ENCODE data around the gene VSIG10L2. TPM values are rescaled to one million over a fixed set of nuclear protein-coding genes. Genes with fewer than 3 reads are reported as not detected.

The VSIG10L2 gene
- total RNA-seq, 1 experiment from 2014 or later = not detected

DNA sequence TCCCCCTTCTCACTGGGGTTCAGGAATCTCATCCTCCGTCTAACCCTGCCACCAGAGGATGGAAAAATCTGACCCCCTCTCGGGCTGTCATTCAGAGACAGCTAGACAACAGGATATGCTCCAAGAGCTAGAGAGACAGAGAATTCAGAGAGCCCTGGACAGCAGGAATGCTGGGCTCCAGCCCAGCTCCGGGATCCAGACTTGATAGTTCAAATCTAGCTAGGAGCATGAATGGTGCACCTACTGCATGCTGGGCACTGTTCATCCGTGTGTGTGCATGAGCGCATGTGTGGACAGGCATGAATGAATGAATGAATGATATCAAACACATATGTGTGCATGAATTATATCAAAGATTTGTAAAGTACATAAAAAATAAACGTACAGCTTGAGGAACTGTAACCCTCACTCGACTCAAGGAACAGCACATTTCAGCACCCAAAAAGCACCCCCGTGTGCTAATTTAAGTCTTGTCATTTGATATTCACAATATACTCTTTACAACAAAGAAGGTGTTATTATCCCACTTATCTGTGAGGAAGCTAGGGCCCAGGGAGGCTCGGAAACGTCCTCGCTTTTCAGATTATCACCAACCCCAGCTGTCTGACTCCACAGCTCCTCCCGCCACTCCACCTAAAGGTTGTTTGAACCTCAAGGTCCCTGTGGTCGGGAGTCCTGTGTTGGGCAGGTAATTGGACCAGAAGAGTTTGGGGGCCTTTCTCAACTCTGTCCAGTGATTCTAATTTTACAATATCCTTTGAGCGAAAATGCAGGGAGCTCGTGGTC is 640 bp upstream of the VSIG10L2 start:
- no peak for DNase-seq
- no peak overlapping the region for H3K18ac ChIP-seq (ENCODE audit: insufficient read length, low read depth, low read length)
- no peak overlapping the region for H3K23ac ChIP-seq (ENCODE audit: insufficient read length, low read depth, low read length)
- H3K4ac ChIP-seq (ENCODE audit: low read depth, low read length) = no peak overlapping the region
- Mint-ChIP-seq H3K27me3 (ENCODE audit: low read depth) (no peaks in the 10 kb centered on the region; the same call in 1 of the 2 replicates), H3K27ac (no peak overlapping the region), H3K4me3 (no peak overlapping the region), H3K9me3 (no peaks in the 10 kb centered on the region), H3K36me3 (ENCODE audit: insufficient read depth in 1 of 3, low read depth in 3 of 3) (no peaks in the 10 kb centered on the region; a peak in 1 of 7 replicates), H3K4me1 (peaks cover 14 to 21% of the 10 kb centered on the region in 2 experiments)
- H4K91ac ChIP-seq (ENCODE audit: insufficient read length, low read depth, low read length) = no peak overlapping the region
- no peak overlapping the region for H4K8ac ChIP-seq (replicated peaks; ENCODE audit: insufficient read length, low read depth, low read length)
- H3K4me1 ChIP-seq (ENCODE audit: insufficient read depth, low read length) = peaks cover 3% of the 10 kb centered on the region; the same call in 1 of the 2 replicates
- no peak overlapping the region for H2BK15ac ChIP-seq (ENCODE audit: low read depth, low read length)
- H3K79me2 ChIP-seq (ENCODE audit: insufficient read depth, low read length) = no peaks in the 10 kb centered on the region
- no peak overlapping the region for H2BK12ac ChIP-seq (ENCODE audit: insufficient read length, low read depth, low read length)
- no peak overlapping the region for H3K9ac ChIP-seq (ENCODE audit: extremely low read depth, insufficient read length, low read length)
- no peak overlapping the region for H3K56ac ChIP-seq (ENCODE audit: insufficient read length, low read depth, low read length)
- H2AFZ ChIP-seq (ENCODE audit: low read length) = no peak overlapping the region
- H3K9me3 ChIP-seq (ENCODE audit: control insufficient read depth, low read depth, low read length) = no peaks in the 10 kb centered on the region
- H3K23me2 ChIP-seq (ENCODE audit: insufficient read length, low read depth, low read length, poor library complexity, severe bottlenecking) = no peaks in the 10 kb centered on the region
- H2AK5ac ChIP-seq (ENCODE audit: insufficient read length, low read length) = no peak overlapping the region
- H2BK5ac ChIP-seq (ENCODE audit: insufficient read length, low read length) = no peak overlapping the region
- H3K4me2 ChIP-seq (ENCODE audit: insufficient read depth, insufficient read length, low read length) = no peak overlapping the region
- no peak overlapping the region for H3K14ac ChIP-seq (ENCODE audit: insufficient read depth, low read length)
- TF ChIP-seq, protein P1, sequence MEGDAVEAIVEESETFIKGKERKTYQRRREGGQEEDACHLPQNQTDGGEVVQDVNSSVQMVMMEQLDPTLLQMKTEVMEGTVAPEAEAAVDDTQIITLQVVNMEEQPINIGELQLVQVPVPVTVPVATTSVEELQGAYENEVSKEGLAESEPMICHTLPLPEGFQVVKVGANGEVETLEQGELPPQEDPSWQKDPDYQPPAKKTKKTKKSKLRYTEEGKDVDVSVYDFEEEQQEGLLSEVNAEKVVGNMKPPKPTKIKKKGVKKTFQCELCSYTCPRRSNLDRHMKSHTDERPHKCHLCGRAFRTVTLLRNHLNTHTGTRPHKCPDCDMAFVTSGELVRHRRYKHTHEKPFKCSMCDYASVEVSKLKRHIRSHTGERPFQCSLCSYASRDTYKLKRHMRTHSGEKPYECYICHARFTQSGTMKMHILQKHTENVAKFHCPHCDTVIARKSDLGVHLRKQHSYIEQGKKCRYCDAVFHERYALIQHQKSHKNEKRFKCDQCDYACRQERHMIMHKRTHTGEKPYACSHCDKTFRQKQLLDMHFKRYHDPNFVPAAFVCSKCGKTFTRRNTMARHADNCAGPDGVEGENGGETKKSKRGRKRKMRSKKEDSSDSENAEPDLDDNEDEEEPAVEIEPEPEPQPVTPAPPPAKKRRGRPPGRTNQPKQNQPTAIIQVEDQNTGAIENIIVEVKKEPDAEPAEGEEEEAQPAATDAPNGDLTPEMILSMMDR (conservative IDR thresholded peaks at IDR 0.05) = no peak
- WGBS (ENCODE audit: extremely low coverage, insufficient read length, low lambda C conversion rate) = no CpG with 5 or more reads among the region's 15 CpGs
- H4K20me1 ChIP-seq (ENCODE audit: control insufficient read depth, insufficient read depth, insufficient read length) = no peaks in the 10 kb centered on the region
- H3K27me3 ChIP-seq (ENCODE audit: insufficient read depth, low read length) = no peaks in the 10 kb centered on the region
- no peak overlapping the region for H4K5ac ChIP-seq (ENCODE audit: insufficient read length, low read depth, low read length)
- H3T11ph ChIP-seq (ENCODE audit: low read length) = no peak overlapping the region
- H3K79me1 ChIP-seq (ENCODE audit: insufficient read depth, low read depth, low read length, poor library complexity, severe bottlenecking) = no peaks in the 10 kb centered on the region
- no peak overlapping the region for H2BK20ac ChIP-seq (ENCODE audit: low read depth, low read length, poor library complexity, severe bottlenecking)
- H3K27ac ChIP-seq (ENCODE audit: insufficient read length, low read depth, low read length) = no peak overlapping the region
- no peak overlapping the region for H2BK120ac ChIP-seq (ENCODE audit: low read depth, low read length, poor library complexity, severe bottlenecking)

Measured in H9 (cell line).